Measurements from ENCODE around the gene RAB3A.
A peak's percentile ranks its signal among the peaks of the same experiment; 100 is the strongest.
"Not testable (repeated sequence)": the region's sequence is repeated elsewhere in the genome, so short reads cannot be mapped to it uniquely, and the experiment has no call there.

Gene RAB3A

GRCh38 chr19:18172331-18173053, 31.4 kb downstream of the RAB3A start:
- DNase-seq (ENCODE audit: low spot score in 2 of 2), result no peak
- peaks cover 27% of the 10 kb centered on the region for H3K4me1 Mint-ChIP-seq

GRCh38 chr19:18171605-18172327, 32.1 kb downstream of the RAB3A start:
- DNase-seq (ENCODE audit: low spot score in 2 of 2) (no peak), ATAC-seq (no peak)
- peaks cover 27% of the 10 kb centered on the region for H3K4me1 Mint-ChIP-seq
- H3K36me3 Mint-ChIP-seq, result peaks cover 30% of the 10 kb centered on the region
- H3K9me3 Mint-ChIP-seq, result no peaks in the 10 kb centered on the region
- H3K4me3 Mint-ChIP-seq, result no peak overlapping the region
- peak overlapping the region; percentile 87 for H3K27ac Mint-ChIP-seq

More at GRCh38 chr19:18172331-18173053, 31.4 kb downstream of the RAB3A start:
- Mint-ChIP-seq H3K9me3 (no peaks in the 10 kb centered on the region), H3K27ac (peak overlapping the region; percentile 87), H3K4me3 (peak overlapping the region; percentile 91), H3K36me3 (peaks cover 28% of the 10 kb centered on the region)
- no peak for ATAC-seq

GRCh38 chr19:18170714-18171255, 33.1 kb downstream of the RAB3A start:
- Mint-ChIP-seq H3K4me3 (no peak overlapping the region), H3K27ac (peak overlapping the region; percentile 52), H3K4me1 (peaks cover 27% of the 10 kb centered on the region), H3K36me3 (peaks cover 40% of the 10 kb centered on the region), H3K9me3 (no peaks in the 10 kb centered on the region)
- ATAC-seq (no peak), DNase-seq (ENCODE audit: low spot score in 2 of 2) (no peak)

- H3K36me3 Mint-ChIP-seq, result peaks cover 37% of the 10 kb centered on the region
- ATAC-seq, result no peak
- no peak for DNase-seq (ENCODE audit: low spot score in 2 of 2)
- peaks cover 19% of the 10 kb centered on the region for H3K4me1 Mint-ChIP-seq
- H3K27ac Mint-ChIP-seq, result peak overlapping the region; percentile 58
- H3K4me3 Mint-ChIP-seq, result no peak overlapping the region
- H3K9me3 Mint-ChIP-seq, result no peaks in the 10 kb centered on the region
Observed at GRCh38 chr19:18168673-18169381, 35.0 kb downstream of the RAB3A start.

GRCh38 chr19:18167975-18168645, 35.7 kb downstream of the RAB3A start:
- Mint-ChIP-seq H3K36me3 (peaks cover 43% of the 10 kb centered on the region), H3K4me3 (no peak overlapping the region), H3K27ac (peak overlapping the region; percentile 58), H3K4me1 (peaks cover 12% of the 10 kb centered on the region), H3K9me3 (no peaks in the 10 kb centered on the region)
- ATAC-seq (peak; percentile 89), DNase-seq (ENCODE audit: low spot score in 2 of 2) (peak; percentile 54 to 82)

- no peak overlapping the region for H3K27ac Mint-ChIP-seq
- H3K9me3 Mint-ChIP-seq, result no peaks in the 10 kb centered on the region
- DNase-seq (ENCODE audit: low spot score in 2 of 2) (no peak), ATAC-seq (no peak)
- peaks cover 54% of the 10 kb centered on the region for H3K36me3 Mint-ChIP-seq
- H3K4me1 Mint-ChIP-seq, result peaks cover 6% of the 10 kb centered on the region
- H3K4me3 Mint-ChIP-seq, result no peak overlapping the region
Observed at GRCh38 chr19:18167011-18167410, 36.8 kb downstream of the RAB3A start.

- Mint-ChIP-seq H3K4me1 (peaks cover 6% of the 10 kb centered on the region), H3K36me3 (peaks cover 53% of the 10 kb centered on the region), H3K9me3 (no peaks in the 10 kb centered on the region), H3K27ac (no peak overlapping the region), H3K4me3 (no peak overlapping the region)
- ATAC-seq, result no peak
- no peak for DNase-seq (ENCODE audit: low spot score in 2 of 2)
Observed at GRCh38 chr19:18165794-18166544, 37.9 kb downstream of the RAB3A start.

- H3K4me1 Mint-ChIP-seq, result peaks cover 14% of the 10 kb centered on the region
- DNase-seq (ENCODE audit: low spot score in 2 of 2) (no peak), ATAC-seq (no peak)
- peaks cover 48% of the 10 kb centered on the region for H3K36me3 Mint-ChIP-seq
- no peak overlapping the region for H3K27ac Mint-ChIP-seq
- no peak overlapping the region for H3K4me3 Mint-ChIP-seq
- no peaks in the 10 kb centered on the region for H3K9me3 Mint-ChIP-seq
Observed at GRCh38 chr19:18164072-18164471, 39.8 kb downstream of the RAB3A start.

- H3K4me1 Mint-ChIP-seq, result peaks cover 8% of the 10 kb centered on the region
- ATAC-seq, result no peak
- DNase-seq (ENCODE audit: low spot score in 2 of 2), result no peak
- no peaks in the 10 kb centered on the region for H3K9me3 Mint-ChIP-seq
- H3K27ac Mint-ChIP-seq, result peak overlapping the region; percentile 63
- peaks cover 30% of the 10 kb centered on the region for H3K36me3 Mint-ChIP-seq
- peak overlapping the region; percentile 27 for H3K4me3 Mint-ChIP-seq
Observed at GRCh38 chr19:18161636-18162002, 42.2 kb downstream of the RAB3A start.

GRCh38 chr19:18160971-18161635, 42.7 kb downstream of the RAB3A start:
- peaks cover 28% of the 10 kb centered on the region for H3K36me3 Mint-ChIP-seq
- DNase-seq (ENCODE audit: low spot score in 2 of 2), result peak; percentile 93 to 96
- no peaks in the 10 kb centered on the region for H3K9me3 Mint-ChIP-seq
- H3K4me3 Mint-ChIP-seq, result peak overlapping the region; percentile 63
- H3K4me1 Mint-ChIP-seq, result peaks cover 8% of the 10 kb centered on the region
- peak overlapping the region; percentile 87 for H3K27ac Mint-ChIP-seq
- ATAC-seq, result peak; percentile 91

- DNase-seq (ENCODE audit: low spot score in 2 of 2) (peak in 1 of 2 donors; percentile 62), ATAC-seq (no peak)
- H3K27ac Mint-ChIP-seq, result peak overlapping the region; percentile 87
Observed at GRCh38 chr19:18160493-18160970, 43.3 kb downstream of the RAB3A start.

GRCh38 chr19:18159810-18160209, 44.0 kb downstream of the RAB3A start:
- H3K36me3 Mint-ChIP-seq, result peaks cover 23% of the 10 kb centered on the region
- H3K4me3 Mint-ChIP-seq, result peak overlapping the region; percentile 63
- peaks cover 13% of the 10 kb centered on the region for H3K4me1 Mint-ChIP-seq
- H3K27ac Mint-ChIP-seq, result no peak overlapping the region
- no peak for ATAC-seq
- H3K9me3 Mint-ChIP-seq, result no peaks in the 10 kb centered on the region
- DNase-seq (ENCODE audit: low spot score in 2 of 2), result peak in 1 of 2 donors; percentile 47

More at GRCh38 chr19:18160493-18160970, 43.3 kb downstream of the RAB3A start:
- Mint-ChIP-seq H3K4me1 (peaks cover 9% of the 10 kb centered on the region), H3K4me3 (peak overlapping the region; percentile 63), H3K36me3 (peaks cover 25% of the 10 kb centered on the region), H3K9me3 (no peaks in the 10 kb centered on the region)

GRCh38 chr19:18159059-18159616, 44.7 kb downstream of the RAB3A start:
- ATAC-seq, H3K27ac Mint-ChIP-seq, H3K4me3 Mint-ChIP-seq, H3K9me3 Mint-ChIP-seq: not testable (repeated sequence)
- peak in 1 of 2 donors; percentile 44 for DNase-seq (ENCODE audit: low spot score in 2 of 2)
- Mint-ChIP-seq H3K36me3 (peaks cover 30% of the 10 kb centered on the region), H3K4me1 (peaks cover 19% of the 10 kb centered on the region)
